Cardiac fibroblast (primary cell): ENCODE results near the gene MAP4.
A peak's percentile ranks its signal among the peaks of the same experiment; 100 is the strongest.

Source experiments
- DNase-seq, 2 donors: peaks; one replicate each; pipeline versions ENCODE4 v3.0.0 to v3.0.0-alpha.2; 2010; ENCODE audit warnings: low read depth in 2 of 2
- H3K4me3 ChIP-seq, 2 donors: replicated peaks in 1 of 2; 1 replicate in 1 of 2; 2 replicates in 1 of 2; pipeline ENCODE4 v1.5.1; 2011; ENCODE audit warnings: low read depth in 2 of 2, low read length in 2 of 2, mild to moderate bottlenecking in 2 of 2, moderate library complexity in 1 of 2
- CTCF ChIP-seq: IDR thresholded peaks from one replicate; pipeline ENCODE4 v1.5.1; 2011; ENCODE audit warnings: low read depth, mild to moderate bottlenecking, low read length, inconsistent platforms

MAP4 gene

GRCh38 chr3:48047841-48048464 lies 31.7 kb upstream of the MAP4 start:
- DNase-seq, result peak; percentile 26 to 39
- H3K4me3 ChIP-seq, result no peak overlapping the region
- no peak for TF ChIP-seq CTCF

- DNase-seq, result peak in 1 of 2 donors; percentile 56
- H3K4me3 ChIP-seq, result no peak overlapping the region
- TF ChIP-seq CTCF, result no peak
These were observed 26.0 kb upstream of the MAP4 start for GRCh38 chr3:48042071-48042760.

- no peak overlapping the region for H3K4me3 ChIP-seq
- peak; percentile 63 to 89 for DNase-seq
- TF ChIP-seq CTCF, result no peak
These were observed 23.4 kb upstream of the MAP4 start for GRCh38 chr3:48039487-48040190.

GRCh38 chr3:48038971-48039481 lies 22.8 kb upstream of the MAP4 start:
- no peak overlapping the region for H3K4me3 ChIP-seq
- DNase-seq, result peak; percentile 23 to 53
- no peak for TF ChIP-seq CTCF

DNA sequence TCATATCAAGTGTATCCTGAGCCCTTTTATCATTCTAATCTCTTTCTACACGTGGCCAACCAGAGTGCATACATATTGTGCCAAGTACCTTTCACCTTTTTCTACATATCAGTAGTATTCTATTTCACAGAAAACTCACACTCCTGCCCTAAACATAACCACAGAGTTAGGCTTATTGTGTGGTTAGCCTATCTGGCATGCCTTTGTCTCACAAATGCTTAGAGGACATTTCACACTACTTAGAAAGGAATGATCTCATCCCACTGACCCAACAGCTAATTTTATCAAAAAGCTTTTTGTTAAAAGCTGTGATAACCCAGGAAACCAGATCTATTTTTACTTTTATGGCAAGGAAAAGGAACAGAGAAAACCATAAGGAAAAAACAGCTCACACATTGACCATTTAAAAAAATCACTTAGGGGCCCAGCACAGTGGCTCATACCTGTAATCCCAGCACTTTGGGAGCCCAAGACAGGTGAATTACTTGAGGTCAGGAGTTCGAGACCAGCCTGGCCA lies 17.8 kb upstream of the MAP4 start:
- DNase-seq, result peak; percentile 73 to 74
- TF ChIP-seq CTCF, result no peak
- H3K4me3 ChIP-seq, result no peak overlapping the region

GRCh38 chr3:48030188-48030587 lies 14.0 kb upstream of the MAP4 start:
- no peak for TF ChIP-seq CTCF
- no peak overlapping the region for H3K4me3 ChIP-seq
- no peak for DNase-seq
